Heart left ventricle (tissue), 16 donors: Measurements from ENCODE around the gene FCN1. TPM values are rescaled to one million over a fixed set of nuclear protein-coding genes. Genes with fewer than 3 reads are reported as not detected.

Experiments
- ATAC-seq, 4 donors: fragments of 200-7000 bp; cut with Tn5 transposase; one replicate each; pipeline ENCODE4 v1.9.1; 2020 to 2022; ENCODE audit warnings: moderate library complexity in 4 of 4, mild to moderate bottlenecking in 3 of 4, moderate number of reproducible peaks in 1 of 4
- DNase-seq, 5 donors: peaks; one replicate each; pipeline ENCODE4 v3.0.0-alpha.2; 2020
- H3K27ac ChIP-seq, 12 donors: fragments of 200-600 bp; sonication (generic) in 4 of 12; one replicate each; pipeline versions ENCODE4 v1.5.0 to v1.8.0; 2016 to 2022; ENCODE audit warnings: mild to moderate bottlenecking in 2 of 12
- H3K27me3 ChIP-seq, 9 donors: fragments of 200-600 bp; sonication (generic) in 2 of 9; one replicate each; pipeline versions ENCODE4 v1.5.1 to v1.8.0; 2016 to 2022; ENCODE audit warnings: mild to moderate bottlenecking in 3 of 9
- H3K36me3 ChIP-seq, 9 donors: fragments of 200-600 bp; sonication (generic) in 2 of 9; one replicate each; pipeline versions ENCODE4 v1.5.0 to v1.8.0; 2018 to 2022; ENCODE audit warnings: mild to moderate bottlenecking in 2 of 9
- H3K4me1 ChIP-seq, 12 donors: fragments of 200-600 bp; sonication (generic) in 4 of 12; one replicate each; pipeline versions ENCODE4 v1.5.0 to v1.8.0; 2016 to 2022; ENCODE audit warnings: mild to moderate bottlenecking in 3 of 12
- H3K4me3 ChIP-seq, 12 donors: fragments of 200-600 bp; sonication (generic) in 4 of 12; one replicate each; pipeline versions ENCODE4 v1.5.0 to v1.8.0; 2017 to 2022; ENCODE audit warnings: mild to moderate bottlenecking in 9 of 12, moderate library complexity in 4 of 12
- H3K9me3 ChIP-seq, 12 donors: fragments of 200-600 bp; sonication (generic) in 4 of 12; one replicate each; pipeline versions ENCODE4 v1.5.0 to v1.8.0; 2016 to 2022; ENCODE audit warnings: mild to moderate bottlenecking in 1 of 12
- CTCF ChIP-seq, 12 donors: fragments of 200-600 bp; sonication (generic) in 4 of 12; IDR thresholded peaks; one replicate each; pipeline versions ENCODE4 v1.5.0 to v1.8.0; 2018 to 2022; ENCODE audit warnings: antibody characterized with exemption in 12 of 12, mild to moderate bottlenecking in 5 of 12
- POLR2A ChIP-seq, 2 donors: fragments of 450-650 bp; IDR thresholded peaks; one replicate each; pipeline ENCODE4 v1.6.1; 2017; ENCODE audit warnings: antibody characterized with exemption in 2 of 2, mild to moderate bottlenecking in 2 of 2, moderate library complexity in 2 of 2
- WGBS, 4 donors: extraction: QIAGEN DNeasy Blood & Tissue Kit in 2 of 4; methylation state at CpG; one replicate each; pipeline versions ENCODE4 v1.1.5 to v1.1.7; 2013 to 2018; 5-methylcytosine and 5-hydroxymethylcytosine counted together
- intact Hi-C, 10 donors: fragments of 100-400 bp; cut with DNase I; formaldehyde crosslinking; loops; one replicate each; pipeline versions ENCODE4 v1.11.1 to v1.14.2; 2022
- polyA plus RNA-seq, 2 donors: library from polyadenylated mRNA; stranded (reverse); fragments of 200-250 nt; gene quantifications; one replicate each; pipeline ENCODE4 v1.2.3, GENCODE V29; 2013
- total RNA-seq, 9 donors: library from RNA; depleted of rRNA in 2 of 9; stranded (reverse); fragments of >200 nt in 2 of 9; fragmentation: NEBNext Ultra II Directional in 3 of 9; extraction: Animal tissue kit (Norgen Biotek cat#: 25700) in 3 of 9; gene quantifications; one replicate each; pipeline versions ENCODE4 v1.1.0 to v1.2.4, GENCODE V29; 2016 to 2023
- donor health status: ischemic (EF 13 %, LVEDD 7.1; RV severe dilation, severe dysfunction).
- donor health status: healthy with polysubstance abuse.
- donor health status: DM: no; HTN: yes; CAD: no.
- donor health status: DM: no; HTN: no; CAD: no.
- donor health status: ischemic (EF 25% LVEDD 6.9; RV normal size, moderate dysfunction).
- donor health status: ischemic (EF 25% LVEDD 5.7; RV mildly dilated, moderate dysfunction).
- donor health status: healthy.
- donor health status: DM: yes; HTN: yes; CAD: no.
- donor health status: ischemic (EF 35%, LVEDD 5.7; RV mildly dilated, moderate dysfunction).
- donor health status: nonischemic (EF 11% LVEDD 7.7; RV severe dilation, severe dysfunction).
- donor health status: DM: yes; HTN: yes; CAD: no.
- donor health status: PGD.
- donor health status: ischemic (EF 29% LVEDD 5.4; RV normal size, mild dysfunction).
- donor health status: nonischemic (EF 23%, LVEDD 6.1; RV moderate dilation, normal function).

Gene FCN1
- total and polyA plus RNA-seq, 11 donors, result 0.81 to 87.5 (median 1.6) TPM

DNA sequence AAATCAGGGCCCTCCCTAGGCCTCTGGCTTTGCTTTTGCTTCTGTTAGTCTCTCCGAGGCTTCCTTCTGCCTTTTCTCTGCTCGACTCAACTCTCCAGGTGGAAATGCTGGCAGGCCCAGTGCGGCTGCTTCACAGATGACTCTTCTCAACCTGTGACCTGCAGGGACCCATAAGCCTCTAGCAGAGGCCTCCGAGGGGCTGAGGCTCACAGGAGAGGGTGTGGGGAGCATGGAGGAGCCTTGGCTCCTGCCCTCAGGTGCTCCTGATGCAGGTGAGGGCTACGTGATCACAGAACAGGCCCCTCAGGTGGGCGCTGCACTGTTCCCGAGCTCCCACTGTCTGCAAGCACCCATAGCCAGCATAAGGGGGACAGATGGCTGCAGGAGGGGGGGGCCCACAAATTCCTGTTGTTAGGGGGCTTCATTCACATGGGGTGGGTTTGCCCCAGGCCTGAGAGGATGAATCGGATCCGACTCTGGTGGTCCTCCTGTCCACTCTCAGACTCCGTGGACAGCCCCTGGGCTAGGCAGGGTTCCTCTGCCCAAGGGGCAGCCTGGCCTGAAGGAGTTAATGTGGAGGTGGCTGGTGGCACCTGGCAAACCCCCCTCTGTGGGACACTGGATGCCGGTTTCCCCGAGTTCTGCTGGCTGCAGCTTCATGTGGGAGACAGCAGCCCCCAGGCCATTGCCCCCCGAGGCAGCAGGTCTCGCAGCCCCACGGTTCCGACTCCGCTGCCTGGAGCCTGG lies 48.0 kb downstream of the FCN1 start:
- no peak overlapping the region for H3K4me3 ChIP-seq
- H3K27ac ChIP-seq, result no peak overlapping the region
- ATAC-seq, result no peak
- intact Hi-C loops, result no loop called here
- H3K9me3 ChIP-seq, result peaks cover 0 to 11% (median 0%) of the 10 kb centered on the region in 12 donors
- H3K4me1 ChIP-seq, result peaks cover 0 to 17% (median 5%) of the 10 kb centered on the region in 12 donors
- no peaks in the 10 kb centered on the region for H3K27me3 ChIP-seq
- H3K36me3 ChIP-seq, result no peaks in the 10 kb centered on the region
- no peak for DNase-seq
- TF ChIP-seq CTCF (IDR thresholded peaks at IDR 0.05) (no peak), POLR2A (IDR thresholded peaks at IDR 0.05) (no peak)
- 86 to 91% (median 89%) methylated on average over 11 to 17 of the region's 17 CpGs for WGBS, 4 donors

- Histone ChIP-seq H3K27ac (no peak overlapping the region), H3K36me3 (no peaks in the 10 kb centered on the region), H3K9me3 (peaks cover 0 to 5% (median 0%) of the 10 kb centered on the region in 12 donors), H3K4me3 (no peak overlapping the region), H3K27me3 (no peaks in the 10 kb centered on the region), H3K4me1 (peaks cover 0 to 22% (median 8%) of the 10 kb centered on the region in 12 donors)
- intact Hi-C loops, result no loop called here
- DNase-seq (no peak), ATAC-seq (no peak)
- TF ChIP-seq CTCF (IDR thresholded peaks at IDR 0.05) (no peak), POLR2A (IDR thresholded peaks at IDR 0.05) (no peak)
- 81 to 89% (median 88%) methylated on average over 23 to 25 of the region's 25 CpGs for WGBS, 4 donors
Measured at GRCh38 chr9:134868751-134869553, 48.8 kb downstream of the FCN1 start.

- no peak for ATAC-seq
- no peak for TF ChIP-seq POLR2A (IDR thresholded peaks at IDR 0.05)
- TF ChIP-seq CTCF (IDR thresholded peaks at IDR 0.05), result no peak
- Histone ChIP-seq H3K4me1 (peaks cover 0 to 24% (median 10%) of the 10 kb centered on the region in 12 donors), H3K9me3 (no peaks in the 10 kb centered on the region), H3K27me3 (no peaks in the 10 kb centered on the region), H3K36me3 (no peaks in the 10 kb centered on the region), H3K27ac (no peak overlapping the region), H3K4me3 (no peak overlapping the region)
- no peak for DNase-seq
- WGBS, 4 donors, result 94 to 96% (median 95%) methylated on average over 21 to 22 of the region's 22 CpGs
- intact Hi-C loops, result no loop called here
Measured at GRCh38 chr9:134867917-134868750, 49.6 kb downstream of the FCN1 start.
